GM12892 (cell line): ENCODE results near the gene TMEM161A.

Experiments
- POLR2A ChIP-seq: IDR thresholded peaks from 2 replicates; pipeline ENCODE4 v1.6.1; 2011; ENCODE audit warnings: low read depth, low read length, control low read depth
- POLR2AphosphoS5 ChIP-seq: IDR thresholded peaks from 2 replicates; pipeline ENCODE4 v1.6.1; 2011; ENCODE audit warnings: low read depth, low read length, control low read depth

GRCh38 chr19:19122902-19123301 lies 15.4 kb downstream of the TMEM161A start:
- TF ChIP-seq POLR2A (no peak), POLR2AphosphoS5 (no peak)
